OCI-LY7 (cell line): ENCODE measurements around the gene HCN4. TPM values are rescaled to one million over a fixed set of nuclear protein-coding genes. Genes with fewer than 3 reads are reported as not detected.

ENCODE experiments used
- BruUV-seq: library from RNA; stranded (reverse); fragments of 400-500 nt; replicated peaks from 2 replicates; lab custom pipeline; 2021; lab: Mats Ljungman, UMichigan
- CTCF ChIA-PET: fragments of 300-600 bp; sonication (Branson Sonifier 250); formaldehyde crosslinking; loops from one replicate; lab custom pipeline; 2022; ENCODE audit warnings: antibody characterized with exemption; ENCODE audit not compliant: unreplicated experiment; lab: Charles Lee
- POLR2A ChIA-PET: fragments of 300-600 bp; sonication (Branson Sonifier 250); formaldehyde crosslinking; loops from one replicate; lab custom pipeline; 2022; ENCODE audit warnings: antibody characterized with exemption; lab: Charles Lee
- DNase-seq: peaks from one replicate; pipeline ENCODE4 v3.0.0-alpha.2; 2015; ENCODE audit warnings: low spot score
- H2AFZ ChIP-seq: fragments of 200-600 bp; sonication (generic), shearing (Covaris generic); 2 replicates; pipeline ENCODE4 v1.6.1; 2014; ENCODE audit warnings: mild to moderate bottlenecking, antibody characterized with exemption, low read length, moderate library complexity
- H3K27ac ChIP-seq: fragments of 200-600 bp; sonication (generic); 2 replicates; pipeline ENCODE4 v1.5.1; 2014; ENCODE audit warnings: mixed run types, low read depth, mild to moderate bottlenecking, moderate library complexity, low read length, inconsistent platforms; ENCODE audit not compliant: poor library complexity, severe bottlenecking
- H3K36me3 ChIP-seq: fragments of 200-600 bp; sonication (generic); 2 replicates; pipeline ENCODE4 v1.6.1; 2014; ENCODE audit warnings: mild to moderate bottlenecking, antibody characterized with exemption, low read length, moderate library complexity, mixed read lengths; ENCODE audit not compliant: insufficient read depth
- H3K4me1 ChIP-seq: fragments of 200-600 bp; sonication (generic); 2 replicates; pipeline ENCODE4 v1.5.1; 2014; ENCODE audit warnings: mild to moderate bottlenecking, low read length; ENCODE audit not compliant: insufficient read depth, poor library complexity, severe bottlenecking
- H3K4me2 ChIP-seq: fragments of 200-600 bp; sonication (generic); 2 replicates; pipeline ENCODE4 v1.6.1; 2014; ENCODE audit warnings: mild to moderate bottlenecking, low read length
- H3K4me3 ChIP-seq: fragments of 200-600 bp; sonication (generic); 2 replicates; pipeline ENCODE4 v1.5.1; 2014; ENCODE audit warnings: mild to moderate bottlenecking, low read depth, low read length; ENCODE audit not compliant: poor library complexity, severe bottlenecking
- H3K79me2 ChIP-seq: fragments of 200-600 bp; sonication (generic); 2 replicates; pipeline ENCODE4 v1.6.1; 2016; ENCODE audit warnings: low read depth, mild to moderate bottlenecking, low read length, moderate library complexity, mixed read lengths; ENCODE audit not compliant: insufficient read depth
- H3K9me2 ChIP-seq: fragments of 200-600 bp; sonication (generic); 2 replicates; pipeline ENCODE4 v1.6.1; 2016; ENCODE audit warnings: mild to moderate bottlenecking, low read length, mixed read lengths; ENCODE audit not compliant: insufficient read depth
- H3K9me3 ChIP-seq: fragments of 200-600 bp; sonication (generic); 2 replicates; pipeline ENCODE4 v1.6.1; 2014; ENCODE audit warnings: mild to moderate bottlenecking, mixed run types, low read length, mixed read lengths
- H4K20me1 ChIP-seq: fragments of 200-600 bp; sonication (generic); 2 replicates; pipeline ENCODE4 v1.6.1; 2014; ENCODE audit warnings: mild to moderate bottlenecking, antibody characterized with exemption, low read length, moderate library complexity, mixed read lengths; ENCODE audit not compliant: insufficient read depth
- EZH2phosphoT487 ChIP-seq: fragments of 200-600 bp; sonication (generic); IDR thresholded peaks from 2 replicates; pipeline ENCODE4 v1.6.1; 2018; ENCODE audit warnings: low read depth, borderline replicate concordance, mild to moderate bottlenecking, mixed run types, antibody characterized with exemption, low read length, moderate library complexity, mixed read lengths
- intact Hi-C: fragments of 100-400 bp; cut with micrococcal nuclease; formaldehyde crosslinking; loops from one replicate; pipeline ENCODE4 v1.10.0; 2022; ENCODE audit not compliant: unreplicated experiment
- total RNA-seq, 2 experiments: library from RNA; depleted of rRNA in 1 of 2; stranded (reverse); fragments of >200 nt in 1 of 2; shearing (Covaris generic) in 1 of 2; gene quantifications; 2 replicates each; pipeline ENCODE4 v1.2.3, GENCODE V29; 2014 to 2022
- TF ChIP-seq, protein P1 (sequence below): fragments of 200-600 bp; sonication (generic); conservative IDR thresholded peaks from 2 replicates; pipeline ENCODE4 v1.5.1; 2014; ENCODE audit warnings: mild to moderate bottlenecking, antibody characterized with exemption, low read length, moderate library complexity, mixed read lengths

Gene HCN4
- total RNA-seq, 2 experiments from 2014 or later = not detected

- BruUV-seq = no TSS peak
- H3K9me3 ChIP-seq = no peaks in the 10 kb centered on the region
- H2AFZ ChIP-seq = no peak overlapping the region
- H3K9me2 ChIP-seq = no peaks in the 10 kb centered on the region
- intact Hi-C loops = no loop called here
- H4K20me1 ChIP-seq = no peaks in the 10 kb centered on the region
- H3K36me3 ChIP-seq = no peaks in the 10 kb centered on the region
- no peak for DNase-seq
- ChIA-PET CTCF (no interaction called here), POLR2A (no interaction called here)
- no peaks in the 10 kb centered on the region for H3K79me2 ChIP-seq
- H3K27ac ChIP-seq = no peak overlapping the region
- TF ChIP-seq, protein P1, sequence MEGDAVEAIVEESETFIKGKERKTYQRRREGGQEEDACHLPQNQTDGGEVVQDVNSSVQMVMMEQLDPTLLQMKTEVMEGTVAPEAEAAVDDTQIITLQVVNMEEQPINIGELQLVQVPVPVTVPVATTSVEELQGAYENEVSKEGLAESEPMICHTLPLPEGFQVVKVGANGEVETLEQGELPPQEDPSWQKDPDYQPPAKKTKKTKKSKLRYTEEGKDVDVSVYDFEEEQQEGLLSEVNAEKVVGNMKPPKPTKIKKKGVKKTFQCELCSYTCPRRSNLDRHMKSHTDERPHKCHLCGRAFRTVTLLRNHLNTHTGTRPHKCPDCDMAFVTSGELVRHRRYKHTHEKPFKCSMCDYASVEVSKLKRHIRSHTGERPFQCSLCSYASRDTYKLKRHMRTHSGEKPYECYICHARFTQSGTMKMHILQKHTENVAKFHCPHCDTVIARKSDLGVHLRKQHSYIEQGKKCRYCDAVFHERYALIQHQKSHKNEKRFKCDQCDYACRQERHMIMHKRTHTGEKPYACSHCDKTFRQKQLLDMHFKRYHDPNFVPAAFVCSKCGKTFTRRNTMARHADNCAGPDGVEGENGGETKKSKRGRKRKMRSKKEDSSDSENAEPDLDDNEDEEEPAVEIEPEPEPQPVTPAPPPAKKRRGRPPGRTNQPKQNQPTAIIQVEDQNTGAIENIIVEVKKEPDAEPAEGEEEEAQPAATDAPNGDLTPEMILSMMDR = no peak
- TF ChIP-seq EZH2phosphoT487 = no peak
- no peak overlapping the region for H3K4me2 ChIP-seq
- no peak overlapping the region for H3K4me3 ChIP-seq
- no peaks in the 10 kb centered on the region for H3K4me1 ChIP-seq
Observed at GRCh38 chr15:73380661-73381060, 11.9 kb upstream of the HCN4 start.

DNA sequence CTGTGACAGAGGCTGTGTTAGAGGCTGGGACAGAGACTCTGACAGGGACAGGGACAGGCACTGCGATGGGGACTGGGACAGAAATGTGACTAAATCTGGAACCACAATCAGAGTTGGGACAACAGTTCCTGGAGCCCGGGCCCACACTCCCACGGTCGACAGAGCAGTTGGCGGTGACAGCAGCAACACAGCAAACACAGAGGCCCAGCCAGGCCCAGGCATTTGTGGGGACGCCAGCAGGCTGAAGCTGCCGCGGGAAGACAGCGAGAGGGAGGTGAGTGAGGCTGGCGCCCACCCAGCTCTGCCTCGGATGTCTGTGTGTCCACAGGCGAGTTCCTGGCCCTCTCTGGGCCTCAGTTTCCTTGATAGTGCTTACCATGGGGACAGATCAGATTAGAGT, 9.3 kb upstream of the HCN4 start:
- ChIA-PET POLR2A (no interaction called here), CTCF (no interaction called here)
- no peaks in the 10 kb centered on the region for H3K9me2 ChIP-seq
- no peak overlapping the region for H3K4me2 ChIP-seq
- H3K27ac ChIP-seq = no peak overlapping the region
- no peaks in the 10 kb centered on the region for H3K36me3 ChIP-seq
- intact Hi-C loops = no loop called here
- no peaks in the 10 kb centered on the region for H3K9me3 ChIP-seq
- no peaks in the 10 kb centered on the region for H3K79me2 ChIP-seq
- H3K4me3 ChIP-seq = no peak overlapping the region
- no peak for TF ChIP-seq EZH2phosphoT487
- TF ChIP-seq, protein P1 = no peak
- H3K4me1 ChIP-seq = no peaks in the 10 kb centered on the region
- no peak overlapping the region for H2AFZ ChIP-seq
- H4K20me1 ChIP-seq = no peaks in the 10 kb centered on the region
- no peak for DNase-seq
- no TSS peak for BruUV-seq

GRCh38 chr15:73375755-73376305, 7.1 kb upstream of the HCN4 start:
- no peaks in the 10 kb centered on the region for H3K79me2 ChIP-seq
- no peak overlapping the region for H3K4me3 ChIP-seq
- no peaks in the 10 kb centered on the region for H3K4me1 ChIP-seq
- TF ChIP-seq EZH2phosphoT487 = no peak
- TF ChIP-seq, protein P1 = no peak
- H3K4me2 ChIP-seq = no peak overlapping the region
- intact Hi-C loops = no loop called here
- no peaks in the 10 kb centered on the region for H4K20me1 ChIP-seq
- H2AFZ ChIP-seq = no peak overlapping the region
- CTCF ChIA-PET = no interaction called here
- BruUV-seq = no TSS peak
- no peaks in the 10 kb centered on the region for H3K36me3 ChIP-seq
- POLR2A ChIA-PET = no interaction called here
- H3K27ac ChIP-seq = no peak overlapping the region
- H3K9me2 ChIP-seq = no peaks in the 10 kb centered on the region
- no peaks in the 10 kb centered on the region for H3K9me3 ChIP-seq
- no peak for DNase-seq
